Testis (tissue), 2 donors: ENCODE measurements around the gene HS3ST4.
"Not testable (repeated sequence)": the region's sequence is repeated elsewhere in the genome, so short reads cannot be mapped to it uniquely, and the experiment has no call there.

Experiments used
- CTCF ChIP-seq, 3 experiments: fragments of 450-650 bp in 2 of 3; fragments of 200-600 bp in 1 of 3; sonication (generic) in 1 of 3; IDR thresholded peaks; one replicate each; pipeline ENCODE4 v1.5.1; 2016 to 2019; ENCODE audit warnings: antibody characterized with exemption in 3 of 3, mild to moderate bottlenecking in 2 of 3, moderate library complexity in 1 of 3
- POLR2A ChIP-seq: fragments of 450-650 bp; IDR thresholded peaks from one replicate; pipeline ENCODE4 v1.6.1; 2017; ENCODE audit warnings: antibody characterized with exemption, mild to moderate bottlenecking, moderate library complexity

- not testable (repeated sequence) for TF ChIP-seq CTCF (IDR thresholded peaks at IDR 0.05); POLR2A
Observed at GRCh38 chr16:25776214-25776613, 84.5 kb downstream of the HS3ST4 start.
